T-helper 1 cell treated with Interleukin-12 subunit alpha and Interleukin-12 subunit beta and Interleukin-4 antibody, amounts not matched to agents 30 ng/mL and 1 ng/mL, for 36 hours (primary cell): ENCODE measurements around the gene DGCR6L. TPM values are rescaled to one million over a fixed set of nuclear protein-coding genes. Genes with fewer than 3 reads are reported as not detected.
"Not testable (repeated sequence)": the region's sequence is repeated elsewhere in the genome, so short reads cannot be mapped to it uniquely, and the experiment has no call there.

Experiments used
- intact Hi-C: fragments of 100-400 bp; cut with micrococcal nuclease; formaldehyde crosslinking; loops from one replicate; pipeline ENCODE4 v1.15.1; 2024
- total RNA-seq: library from RNA; stranded (reverse); gene quantifications from 2 replicates; pipeline ENCODE4 v1.2.3, GENCODE V29; 2022

The DGCR6L gene
- total RNA-seq, 1 donor from 2014 or later: 44.5 TPM

- intact Hi-C loops: not testable (repeated sequence)
These were observed 9.7 kb downstream of the DGCR6L start for GRCh38 chr22:20310180-20310579.

- intact Hi-C loops: not testable (repeated sequence)
These were observed 10.8 kb downstream of the DGCR6L start for GRCh38 chr22:20308806-20309650.

GRCh38 chr22:20307448-20308447 is 12.1 kb downstream of the DGCR6L start:
- intact Hi-C loops: not testable (repeated sequence)

GRCh38 chr22:20306646-20307447 is 13.0 kb downstream of the DGCR6L start:
- intact Hi-C loops: not testable (repeated sequence)

- intact Hi-C loops: no loop called here
These were observed 13.8 kb downstream of the DGCR6L start for GRCh38 chr22:20305894-20306645.

GRCh38 chr22:20305230-20305893 is 14.5 kb downstream of the DGCR6L start:
- intact Hi-C loops: not testable (repeated sequence)

- intact Hi-C loops: no loop called here
These were observed 15.2 kb downstream of the DGCR6L start for GRCh38 chr22:20304646-20305045.

- intact Hi-C loops: not testable (repeated sequence)
These were observed 16.7 kb downstream of the DGCR6L start for GRCh38 chr22:20303229-20303534.

GRCh38 chr22:20302438-20303228 is 17.2 kb downstream of the DGCR6L start:
- intact Hi-C loops: no loop called here

GRCh38 chr22:20299746-20300136 is 20.1 kb downstream of the DGCR6L start:
- intact Hi-C loops: loop anchor here (1.0 to 10.0 kb wide), 8 partner anchors 21 to 404 kb away; partner anchors contain the start of genes DGCR6L and ZDHHC8

- intact Hi-C loops: loop anchor here (1.0 to 10.0 kb wide), 8 partner anchors 21 to 404 kb away; partner anchors contain the start of genes DGCR6L and ZDHHC8
These were observed 20.8 kb downstream of the DGCR6L start for GRCh38 chr22:20298803-20299745.

GRCh38 chr22:20298110-20298802 is 21.6 kb downstream of the DGCR6L start:
- intact Hi-C loops: loop anchor here (10.0 kb wide), 1 partner anchor 53 kb away; no protein-coding TSS in a partner anchor

- intact Hi-C loops: loop anchor here (10.0 kb wide), 1 partner anchor 53 kb away; no protein-coding TSS in a partner anchor
These were observed 22.3 kb downstream of the DGCR6L start for GRCh38 chr22:20297414-20298109.

- intact Hi-C loops: loop anchor here (10.0 kb wide), 1 partner anchor 52 kb away; no protein-coding TSS in a partner anchor
These were observed 23.3 kb downstream of the DGCR6L start for GRCh38 chr22:20296598-20296997.

- intact Hi-C loops: loop anchor here (10.0 kb wide), 1 partner anchor 51 kb away; no protein-coding TSS in a partner anchor
These were observed 24.4 kb downstream of the DGCR6L start for GRCh38 chr22:20295262-20296064.
